Endothelial cell of umbilical vein (primary cell): ENCODE results near the gene KAZN.

Experiments used
- EZH2 ChIP-seq: IDR thresholded peaks from 2 replicates; pipeline ENCODE4 v1.6.1; 2012; ENCODE audit warnings: borderline replicate concordance, low read depth, mild to moderate bottlenecking, moderate library complexity, low read length, inconsistent platforms; ENCODE audit not compliant: severe bottlenecking
- TF ChIP-seq, protein P1 (sequence below), 2 donors: IDR thresholded peaks; 1 replicate in 1 of 2; 2 replicates in 1 of 2; pipeline ENCODE4 v1.5.1; 2011; ENCODE audit warnings: low read length in 2 of 2, mild to moderate bottlenecking in 2 of 2, moderate library complexity in 2 of 2, control low read depth in 1 of 2, inconsistent platforms in 1 of 2, low read depth in 1 of 2; ENCODE audit not compliant: insufficient read depth in 1 of 2; ENCODE audit errors: extremely low read depth in 1 of 2
- TF ChIP-seq, protein P2 (sequence below): IDR thresholded peaks from 2 replicates; pipeline ENCODE4 v1.6.1; 2011; ENCODE audit not compliant: insufficient read depth, insufficient read length

DNA sequence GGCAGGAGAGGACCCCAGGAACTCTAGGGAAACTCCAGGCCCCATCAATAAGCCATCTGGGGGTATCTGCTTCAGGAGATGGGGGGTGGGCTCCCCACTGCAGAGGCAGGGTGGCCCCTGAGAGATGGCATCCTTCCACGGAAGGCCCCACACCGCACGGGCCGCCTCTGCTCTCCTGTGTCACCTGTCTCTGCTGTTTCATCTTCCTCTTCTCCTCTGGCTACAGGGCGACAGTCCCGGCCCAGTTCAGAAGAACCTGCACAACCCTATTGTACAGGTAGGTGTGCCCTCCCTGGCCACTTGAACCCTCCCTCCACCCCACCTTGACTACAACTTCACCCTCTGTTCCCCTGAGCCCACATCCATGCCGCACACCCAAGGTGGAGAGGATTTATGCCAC is 464.9 kb downstream of the KAZN start:
- TF ChIP-seq, protein P1, sequence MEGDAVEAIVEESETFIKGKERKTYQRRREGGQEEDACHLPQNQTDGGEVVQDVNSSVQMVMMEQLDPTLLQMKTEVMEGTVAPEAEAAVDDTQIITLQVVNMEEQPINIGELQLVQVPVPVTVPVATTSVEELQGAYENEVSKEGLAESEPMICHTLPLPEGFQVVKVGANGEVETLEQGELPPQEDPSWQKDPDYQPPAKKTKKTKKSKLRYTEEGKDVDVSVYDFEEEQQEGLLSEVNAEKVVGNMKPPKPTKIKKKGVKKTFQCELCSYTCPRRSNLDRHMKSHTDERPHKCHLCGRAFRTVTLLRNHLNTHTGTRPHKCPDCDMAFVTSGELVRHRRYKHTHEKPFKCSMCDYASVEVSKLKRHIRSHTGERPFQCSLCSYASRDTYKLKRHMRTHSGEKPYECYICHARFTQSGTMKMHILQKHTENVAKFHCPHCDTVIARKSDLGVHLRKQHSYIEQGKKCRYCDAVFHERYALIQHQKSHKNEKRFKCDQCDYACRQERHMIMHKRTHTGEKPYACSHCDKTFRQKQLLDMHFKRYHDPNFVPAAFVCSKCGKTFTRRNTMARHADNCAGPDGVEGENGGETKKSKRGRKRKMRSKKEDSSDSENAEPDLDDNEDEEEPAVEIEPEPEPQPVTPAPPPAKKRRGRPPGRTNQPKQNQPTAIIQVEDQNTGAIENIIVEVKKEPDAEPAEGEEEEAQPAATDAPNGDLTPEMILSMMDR (IDR thresholded peaks at IDR 0.05; ENCODE audit: extremely low read depth in 1 of 2, insufficient read depth in 1 of 2, low read depth in 1 of 2, low read length in 2 of 2) = no peak
- no peak for TF ChIP-seq EZH2
- TF ChIP-seq, protein P2, sequence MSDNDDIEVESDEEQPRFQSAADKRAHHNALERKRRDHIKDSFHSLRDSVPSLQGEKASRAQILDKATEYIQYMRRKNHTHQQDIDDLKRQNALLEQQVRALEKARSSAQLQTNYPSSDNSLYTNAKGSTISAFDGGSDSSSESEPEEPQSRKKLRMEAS = no peak
